Suprapubic skin (tissue), 3 donors: ENCODE results near the gene GPRC5C.

Source experiments
- CTCF ChIP-seq, 2 donors: fragments of 200-600 bp in 1 of 2; fragments of 450-650 bp in 1 of 2; sonication (generic) in 1 of 2; IDR thresholded peaks; one replicate each; pipeline ENCODE4 v1.5.1; 2016 to 2019; ENCODE audit warnings: antibody characterized with exemption in 2 of 2, mild to moderate bottlenecking in 1 of 2, moderate library complexity in 1 of 2
- POLR2A ChIP-seq, 2 donors: fragments of 450-650 bp; IDR thresholded peaks; one replicate each; pipeline ENCODE4 v1.6.1; 2017; ENCODE audit warnings: antibody characterized with exemption in 2 of 2, mild to moderate bottlenecking in 2 of 2, moderate library complexity in 2 of 2

DNA sequence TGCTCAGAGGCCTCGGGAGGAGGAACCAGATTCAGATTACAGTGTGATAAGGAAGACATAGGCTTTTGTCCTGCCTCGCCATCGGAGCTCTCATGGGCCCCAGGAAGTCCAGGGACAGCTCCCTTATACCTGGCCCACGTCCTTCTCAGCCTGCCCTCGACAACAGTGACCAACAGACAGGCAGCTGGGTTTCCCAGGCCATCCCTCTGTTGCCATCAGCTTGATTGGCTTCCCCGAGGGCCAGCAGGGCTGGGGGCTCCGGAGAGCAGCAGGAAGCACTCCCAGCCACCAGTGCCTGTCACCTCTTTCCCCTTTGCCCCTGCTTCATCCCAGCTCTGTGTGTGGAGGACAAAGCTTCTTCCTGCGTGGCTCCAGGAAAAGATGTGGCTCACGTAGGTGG is 52.2 kb downstream of the GPRC5C start:
- no peak for TF ChIP-seq POLR2A (IDR thresholded peaks at IDR 0.05)
- no peak for TF ChIP-seq CTCF (IDR thresholded peaks at IDR 0.05)
